Medulla oblongata (tissue), 1 donor: Measurements from ENCODE around the gene HNRNPF.
"Not testable (repeated sequence)": the region's sequence is repeated elsewhere in the genome, so short reads cannot be mapped to it uniquely, and the experiment has no call there.

Experiments used
- DNase-seq: peaks from one replicate; pipeline ENCODE4 v3.0.0-alpha.2; 2015; ENCODE audit errors: extremely low spot score

The HNRNPF gene

GRCh38 chr10:43408710-43409384 is at the start of gene HNRNPF:
Gene HNRNPF (minus strand): TSS chr10:43409186. CDS start chr10:43387884, 21,302 bp downstream.
- peak; percentile 97 for DNase-seq

GRCh38 chr10:43458227-43458626 is 49.2 kb upstream of the HNRNPF start:
- DNase-seq, result no peak

GRCh38 chr10:43456561-43456960 is 47.6 kb upstream of the HNRNPF start:
- DNase-seq, result not testable (repeated sequence)

DNA sequence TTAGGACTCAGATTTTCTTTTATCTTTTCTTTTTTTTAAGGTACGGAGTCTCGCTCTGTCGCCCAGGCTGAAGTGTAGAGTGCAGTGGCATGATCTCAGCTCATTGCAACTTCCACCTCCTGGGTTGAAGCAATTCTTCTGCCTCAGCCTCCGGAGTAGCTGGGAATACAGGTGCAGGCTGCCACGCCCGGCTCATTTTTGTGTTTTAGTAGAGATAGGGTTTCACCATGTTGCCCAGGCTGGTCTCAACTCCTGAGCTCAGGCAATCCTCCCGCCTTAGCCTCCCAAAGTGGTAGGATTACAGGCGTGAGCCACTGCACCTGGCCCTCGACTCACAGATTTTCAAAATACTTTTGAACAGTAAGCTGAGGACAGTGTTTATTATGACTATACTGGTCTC is 45.0 kb upstream of the HNRNPF start:
- DNase-seq, result not testable (repeated sequence)

DNA sequence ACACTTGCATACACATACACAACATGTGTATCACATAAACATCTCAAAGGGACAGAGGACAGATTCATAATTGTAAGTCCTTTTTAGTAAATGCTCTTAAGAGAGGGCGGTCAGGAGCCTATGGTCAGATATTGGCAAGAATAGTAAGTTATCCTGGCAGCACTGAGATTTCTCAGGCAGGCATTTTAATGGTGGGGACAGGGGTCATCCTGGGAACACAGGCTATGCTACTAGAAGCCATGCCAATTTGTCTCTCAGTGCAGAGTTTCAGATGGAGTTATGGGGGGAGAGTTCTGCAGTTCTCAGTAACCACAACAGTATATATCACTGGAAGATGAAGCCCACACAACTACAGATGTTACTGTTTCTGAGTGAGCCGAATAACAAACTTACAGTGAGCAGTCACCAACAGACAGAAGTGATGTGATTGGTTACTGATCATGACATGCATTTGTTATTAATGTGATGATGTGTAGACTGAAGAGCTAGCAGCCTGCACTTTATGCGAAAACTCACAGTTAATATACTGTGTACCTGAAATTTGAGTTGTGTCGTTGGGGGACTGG is 44.4 kb upstream of the HNRNPF start:
- DNase-seq, result no peak

DNA sequence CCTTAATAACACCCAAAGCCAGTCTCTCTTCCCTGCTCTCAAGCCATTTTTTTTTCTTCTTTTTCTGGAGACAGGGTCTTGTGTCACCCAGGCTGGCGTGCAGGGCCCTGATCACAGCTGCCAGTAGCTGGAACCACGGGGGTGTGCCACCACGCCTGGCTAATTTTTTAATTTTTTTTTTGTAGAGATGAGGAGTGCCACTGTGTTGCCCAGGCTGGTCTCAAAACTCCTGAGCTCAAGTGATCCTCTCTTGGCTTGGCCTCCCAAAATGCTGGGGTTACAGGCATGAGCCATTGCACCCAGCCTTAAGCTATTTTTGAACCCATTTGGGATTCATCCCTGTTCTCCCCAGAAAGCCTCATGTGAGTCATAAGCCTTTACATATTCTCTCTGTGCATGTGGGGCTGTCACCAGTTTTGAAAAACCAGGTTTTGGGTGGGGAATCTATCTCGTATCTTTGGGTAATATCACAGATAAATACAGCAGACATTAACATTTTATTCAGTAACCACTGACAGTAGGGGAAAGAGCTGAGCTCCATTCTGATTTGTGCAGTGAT is 43.4 kb upstream of the HNRNPF start:
- DNase-seq, result no peak

- DNase-seq, result no peak
Measured at GRCh38 chr10:43448742-43449141, 39.8 kb upstream of the HNRNPF start.

DNA sequence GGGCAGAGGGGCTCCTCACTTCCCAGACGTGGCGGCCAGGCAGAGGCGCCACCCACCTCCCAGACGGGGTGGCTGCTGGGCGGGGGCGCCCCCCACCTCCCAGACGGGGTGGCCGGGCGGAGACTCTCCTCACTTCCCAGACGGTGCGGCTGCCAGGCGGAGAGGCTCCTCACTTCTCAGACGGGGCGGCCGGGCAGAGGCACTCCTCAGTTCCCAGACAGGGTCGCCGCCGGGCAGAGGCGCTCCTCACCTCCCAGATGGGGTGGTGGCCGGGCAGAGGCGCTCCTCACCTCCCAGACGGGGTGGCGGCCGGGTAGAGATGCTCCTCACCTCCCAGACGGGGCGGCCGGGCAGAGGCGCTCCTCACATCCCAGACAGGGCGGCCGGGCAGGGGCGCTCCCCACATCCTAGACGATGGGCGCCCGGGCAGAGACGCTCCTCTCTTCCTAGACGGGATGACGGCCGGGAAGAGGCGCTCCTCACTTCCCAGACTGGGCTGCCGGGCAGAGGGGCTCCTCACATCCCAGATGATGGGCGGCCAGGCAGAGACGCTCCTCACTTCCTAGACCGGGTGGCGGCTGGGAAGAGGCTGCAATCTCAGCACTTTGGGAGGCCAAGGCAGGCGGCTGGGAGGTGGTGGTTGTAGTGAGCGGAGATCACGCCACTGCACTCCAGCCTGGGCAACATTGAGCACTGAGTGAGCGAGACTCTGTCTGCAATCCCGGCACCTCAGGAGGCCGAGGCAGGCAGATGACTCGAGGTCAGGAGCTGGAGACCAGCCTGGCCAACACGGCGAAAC is 37.4 kb upstream of the HNRNPF start:
- not testable (repeated sequence) for DNase-seq

DNA sequence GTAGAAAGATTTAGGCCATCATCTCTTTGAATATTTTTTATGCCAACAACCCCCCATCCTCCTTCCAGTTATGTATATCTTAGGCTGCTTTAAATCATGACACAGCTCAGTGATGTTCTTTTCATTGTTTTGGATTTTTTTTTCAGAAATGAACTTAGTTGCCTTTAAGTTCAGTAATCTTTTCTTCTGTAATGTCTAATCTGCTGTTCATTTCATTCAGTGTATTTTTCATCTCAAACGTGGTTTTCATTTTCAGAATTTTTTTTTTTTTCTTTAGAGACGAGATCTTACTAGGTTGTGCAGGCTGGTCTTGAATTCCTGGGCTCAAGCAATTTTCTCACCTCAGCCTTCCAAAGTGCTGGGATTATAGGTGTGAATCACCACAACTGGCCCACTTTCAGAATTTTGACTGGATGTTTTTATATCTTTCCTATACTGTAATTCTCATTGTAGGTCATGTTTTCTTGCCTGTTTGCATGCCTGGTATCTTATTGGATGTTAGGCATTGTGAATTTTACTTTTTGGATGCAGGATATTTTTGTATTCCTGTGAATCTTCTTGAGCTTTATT is 36.0 kb upstream of the HNRNPF start:
- no peak for DNase-seq

DNA sequence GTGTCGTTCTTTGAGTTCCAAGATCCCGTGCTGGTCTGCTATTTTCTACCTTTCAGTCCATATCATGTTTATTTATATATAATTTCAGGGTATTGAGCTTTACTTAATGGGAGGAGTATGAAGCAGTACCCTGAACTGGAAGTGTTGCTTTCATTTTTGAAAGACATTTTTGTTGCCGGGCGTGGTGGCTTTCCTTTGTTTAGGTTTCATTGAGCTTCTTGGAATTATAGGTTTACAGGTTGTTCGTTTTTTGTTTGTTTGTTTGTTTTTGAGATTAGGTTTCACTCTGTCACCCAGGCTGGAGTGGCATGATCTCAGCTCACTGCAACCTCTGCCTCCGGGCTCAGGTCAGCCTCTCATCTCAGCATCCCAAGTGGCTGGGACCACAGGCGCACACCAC is 35.3 kb upstream of the HNRNPF start:
- no peak for DNase-seq

- no peak for DNase-seq
Measured at GRCh38 chr10:43440463-43441134, 31.6 kb upstream of the HNRNPF start.

- peak; percentile 21 for DNase-seq
Measured at GRCh38 chr10:43437141-43437870, 28.3 kb upstream of the HNRNPF start.

DNA sequence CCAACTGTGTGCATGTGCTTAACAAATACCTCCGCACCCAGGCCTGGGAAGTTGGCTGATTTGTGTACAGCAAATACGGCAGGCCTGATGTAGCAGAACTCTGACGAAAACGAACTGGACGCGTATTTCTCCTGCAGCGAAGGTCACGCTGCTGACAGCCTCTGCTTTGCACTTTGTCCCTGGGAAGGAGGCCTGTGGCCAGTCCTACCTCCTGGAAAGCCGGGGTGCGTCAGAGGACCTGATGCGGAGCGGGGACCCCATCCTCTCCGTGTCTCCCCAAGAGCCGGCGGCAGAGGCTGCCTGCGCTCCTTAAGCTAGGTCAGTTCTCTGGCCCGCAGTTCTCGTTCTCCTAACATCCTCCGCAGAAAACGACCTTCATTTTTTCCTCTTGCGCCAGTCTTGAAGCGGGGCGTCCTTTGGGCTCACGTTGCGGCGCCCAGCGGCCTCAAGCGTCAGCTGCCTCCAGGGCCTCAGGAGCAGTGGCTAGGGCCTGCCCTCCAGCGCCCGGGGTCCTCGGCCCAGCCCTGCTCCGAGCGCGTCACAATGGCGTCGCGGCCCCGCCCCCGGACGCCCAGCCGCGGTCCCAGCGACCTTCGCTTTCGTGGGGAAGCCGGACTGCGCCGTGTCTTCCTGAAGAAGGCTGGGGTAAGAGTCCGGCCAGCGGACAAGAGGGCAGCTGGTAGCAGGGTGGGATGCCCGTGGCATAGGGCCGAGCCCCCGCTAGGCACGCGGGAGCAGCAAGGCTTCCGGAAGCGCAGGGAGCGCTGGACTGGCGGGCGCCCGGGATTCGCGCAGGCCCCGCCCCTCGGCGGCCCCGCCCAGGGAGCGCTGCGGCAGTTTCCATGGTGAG is 27.5 kb upstream of the HNRNPF start, which contains the start of gene ZNF487:
Gene ZNF487 (plus strand): TSS at position 821 of the 850 bp plus-strand sequence. CDS start 38,703 bp downstream, outside the sequence.
- peak; percentile 92 for DNase-seq

DNA sequence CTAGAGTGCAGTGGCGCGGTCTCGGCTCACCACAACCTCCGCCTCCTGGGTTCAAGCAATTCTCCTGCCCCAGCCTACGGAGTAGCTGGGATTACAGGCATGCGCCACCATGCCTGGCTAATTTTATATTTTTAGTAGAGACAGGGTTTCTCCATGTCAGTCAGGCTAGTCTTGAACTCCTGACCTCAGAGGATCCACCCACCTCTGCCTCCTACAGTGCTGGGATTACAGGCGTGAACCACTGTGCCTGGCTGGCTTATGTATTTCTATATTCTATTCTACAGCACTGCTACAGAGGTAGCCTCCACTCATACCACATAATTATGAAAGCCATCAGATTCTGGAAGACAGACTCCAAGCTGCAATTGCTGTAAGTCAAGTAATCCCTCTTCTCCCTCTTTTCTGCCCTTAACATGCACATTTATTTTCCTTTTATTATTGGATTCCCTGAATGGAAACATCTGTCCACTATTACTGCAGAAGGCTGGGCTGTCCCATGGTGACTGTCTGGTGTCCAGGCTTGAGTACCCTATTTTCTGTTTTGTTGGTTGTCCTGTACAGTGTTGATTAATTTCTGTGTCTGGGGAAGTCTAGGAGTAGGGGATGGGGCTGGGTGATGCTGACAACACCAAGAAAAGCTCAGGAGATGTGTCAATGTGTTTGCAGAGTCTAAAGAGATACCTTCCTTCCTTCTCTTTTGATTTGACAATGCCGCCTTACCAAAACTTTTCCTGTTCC is 22.1 kb upstream of the HNRNPF start:
- no peak for DNase-seq

GRCh38 chr10:43427166-43427825 is 18.3 kb upstream of the HNRNPF start:
- no peak for DNase-seq

GRCh38 chr10:43426476-43426875 is 17.5 kb upstream of the HNRNPF start:
- not testable (repeated sequence) for DNase-seq

DNA sequence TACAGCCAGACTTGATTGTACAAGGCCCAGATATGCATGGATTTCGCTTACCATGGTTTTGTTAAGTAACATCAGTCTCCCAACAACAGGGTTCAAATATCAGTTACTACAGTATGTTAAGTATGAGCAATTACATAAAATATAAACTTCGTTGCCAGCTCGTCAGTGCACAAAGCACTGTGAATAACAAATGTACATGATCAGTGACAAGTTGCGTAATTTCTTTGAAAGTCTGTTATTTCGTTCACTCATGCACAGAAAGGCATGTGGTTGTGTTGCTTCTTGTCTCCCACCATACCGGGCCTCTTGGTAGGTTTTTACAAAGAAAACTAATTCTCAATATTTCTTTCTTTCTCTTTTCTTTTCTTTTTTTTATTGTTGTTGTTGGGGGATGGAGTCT is 15.4 kb upstream of the HNRNPF start:
- DNase-seq, result no peak

GRCh38 chr10:43421944-43422343 is 13.0 kb upstream of the HNRNPF start:
- not testable (repeated sequence) for DNase-seq

- DNase-seq, result no peak
Measured at GRCh38 chr10:43421519-43421918, 12.5 kb upstream of the HNRNPF start.
